Vagina (tissue), 2 donors: ENCODE data around the gene SLC5A6.

Experiments
- CTCF ChIP-seq, 3 experiments: fragments of 450-650 bp in 2 of 3; fragments of 200-600 bp in 1 of 3; sonication (generic) in 1 of 3; IDR thresholded peaks; one replicate each; pipeline ENCODE4 v1.5.1; 2017 to 2019; ENCODE audit warnings: antibody characterized with exemption in 3 of 3, mild to moderate bottlenecking in 2 of 3, moderate library complexity in 2 of 3
- POLR2A ChIP-seq, 2 donors: fragments of 450-650 bp; IDR thresholded peaks; one replicate each; pipeline ENCODE4 v1.6.1; 2017; ENCODE audit warnings: antibody characterized with exemption in 2 of 2, mild to moderate bottlenecking in 2 of 2, moderate library complexity in 2 of 2
- POLR2AphosphoS5 ChIP-seq, 2 donors: sonication (generic); formaldehyde crosslinking; IDR thresholded peaks; one replicate each; pipeline ENCODE4 v1.9.0; 2017; ENCODE audit warnings: antibody characterized with exemption in 2 of 2, mild to moderate bottlenecking in 2 of 2, low read depth in 1 of 2; ENCODE audit not compliant: insufficient read depth in 1 of 2

GRCh38 chr2:27245626-27246025, 33.6 kb upstream of the SLC5A6 start:
- no peak for TF ChIP-seq CTCF (IDR thresholded peaks at IDR 0.05)
- no peak for TF ChIP-seq POLR2A (IDR thresholded peaks at IDR 0.05)
- no peak for TF ChIP-seq POLR2AphosphoS5 (IDR thresholded peaks at IDR 0.05; ENCODE audit: insufficient read depth in 1 of 2, low read depth in 1 of 2)
